ENCODE results near the gene FHAD1.

The FHAD1 gene

GRCh38 chr1:15444468-15445389, 197.7 kb downstream of the FHAD1 start:
- DNase-seq, result no peak

GRCh38 chr1:15445390-15446122, 198.5 kb downstream of the FHAD1 start:
- DNase-seq, result no peak

DNA sequence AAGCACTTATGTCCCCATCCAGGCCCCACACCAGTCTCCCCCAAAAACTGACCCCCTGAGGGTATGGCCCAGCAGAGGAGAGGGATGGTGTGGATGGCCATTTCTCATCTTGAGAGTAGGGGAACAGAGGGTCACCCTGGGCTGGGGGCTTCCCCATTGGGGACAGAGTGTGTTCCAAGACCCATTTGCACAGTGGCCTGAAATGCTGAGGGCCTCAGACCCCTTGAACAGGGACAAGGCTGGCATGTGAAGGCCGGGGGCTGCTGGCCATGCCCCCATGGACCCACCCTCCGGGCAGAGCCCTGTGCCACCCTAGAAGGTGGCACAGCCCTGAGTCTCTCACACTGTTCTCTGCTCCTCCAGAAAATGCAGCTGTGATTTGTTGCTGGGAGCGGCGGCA, 199.2 kb downstream of the FHAD1 start:
- no peak for DNase-seq

Data from SIG-M5 (cell line).